ENCODE measurements around the gene ATP6V1A.

Gene ATP6V1A

DNA sequence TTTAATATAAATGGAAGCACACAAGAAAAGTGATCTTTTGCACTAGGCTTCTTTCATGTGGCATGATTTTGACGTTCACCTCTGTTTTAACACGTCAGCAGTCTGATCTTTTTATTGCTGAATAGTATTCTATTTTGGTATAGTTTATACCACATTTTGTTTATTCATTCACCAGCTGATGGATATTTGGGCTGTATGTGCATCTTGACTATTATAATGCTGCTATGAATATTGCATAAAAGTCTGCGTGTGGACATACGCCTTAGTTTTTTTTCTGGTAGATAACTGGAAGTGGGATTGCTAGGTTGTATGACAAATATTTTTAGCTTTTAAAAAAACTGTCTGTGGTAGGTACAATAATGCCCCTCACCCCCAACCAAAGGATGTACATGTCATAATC is 15.1 kb upstream of the ATP6V1A start:
- peaks cover 25% of the 10 kb centered on the region for H3K79me2 ChIP-seq
- H2AFZ ChIP-seq, result no peak overlapping the region
- no peaks in the 10 kb centered on the region for H3K27me3 ChIP-seq (ENCODE audit: control insufficient read depth, insufficient read depth, low read length)
- no peak overlapping the region for H3K4me3 ChIP-seq (ENCODE audit: low read depth, low read length)
- no peak overlapping the region for H3K4me2 ChIP-seq (ENCODE audit: low read length)
- no peaks in the 10 kb centered on the region for H3K9me3 ChIP-seq (ENCODE audit: control insufficient read depth, low read length)
- no peak overlapping the region for H3K27ac ChIP-seq
- TF ChIP-seq, protein P1, sequence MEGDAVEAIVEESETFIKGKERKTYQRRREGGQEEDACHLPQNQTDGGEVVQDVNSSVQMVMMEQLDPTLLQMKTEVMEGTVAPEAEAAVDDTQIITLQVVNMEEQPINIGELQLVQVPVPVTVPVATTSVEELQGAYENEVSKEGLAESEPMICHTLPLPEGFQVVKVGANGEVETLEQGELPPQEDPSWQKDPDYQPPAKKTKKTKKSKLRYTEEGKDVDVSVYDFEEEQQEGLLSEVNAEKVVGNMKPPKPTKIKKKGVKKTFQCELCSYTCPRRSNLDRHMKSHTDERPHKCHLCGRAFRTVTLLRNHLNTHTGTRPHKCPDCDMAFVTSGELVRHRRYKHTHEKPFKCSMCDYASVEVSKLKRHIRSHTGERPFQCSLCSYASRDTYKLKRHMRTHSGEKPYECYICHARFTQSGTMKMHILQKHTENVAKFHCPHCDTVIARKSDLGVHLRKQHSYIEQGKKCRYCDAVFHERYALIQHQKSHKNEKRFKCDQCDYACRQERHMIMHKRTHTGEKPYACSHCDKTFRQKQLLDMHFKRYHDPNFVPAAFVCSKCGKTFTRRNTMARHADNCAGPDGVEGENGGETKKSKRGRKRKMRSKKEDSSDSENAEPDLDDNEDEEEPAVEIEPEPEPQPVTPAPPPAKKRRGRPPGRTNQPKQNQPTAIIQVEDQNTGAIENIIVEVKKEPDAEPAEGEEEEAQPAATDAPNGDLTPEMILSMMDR (IDR thresholded peaks at IDR 0.05), result no peak
- H3K9ac ChIP-seq, result no peak overlapping the region
- H3K36me3 ChIP-seq (ENCODE audit: control insufficient read depth, insufficient read depth, low read length), result no peaks in the 10 kb centered on the region
- peaks cover 4% of the 10 kb centered on the region for H3K4me1 ChIP-seq

GRCh38 chr3:113736548-113737089 is 10.2 kb upstream of the ATP6V1A start:
- Histone ChIP-seq H3K4me1 (peaks cover 4% of the 10 kb centered on the region), H3K9me3 (ENCODE audit: control insufficient read depth, low read length) (no peaks in the 10 kb centered on the region), H3K27me3 (ENCODE audit: control insufficient read depth, insufficient read depth, low read length) (no peaks in the 10 kb centered on the region), H3K4me2 (ENCODE audit: low read length) (no peak overlapping the region), H3K9ac (no peak overlapping the region), H3K79me2 (peaks cover 44% of the 10 kb centered on the region), H2AFZ (no peak overlapping the region), H3K4me3 (ENCODE audit: low read depth, low read length) (no peak overlapping the region), H3K36me3 (ENCODE audit: control insufficient read depth, insufficient read depth, low read length) (no peaks in the 10 kb centered on the region), H3K27ac (peak overlapping the region; percentile 22)
- TF ChIP-seq, protein P1 (IDR thresholded peaks at IDR 0.05), result peak; percentile 70

GRCh38 chr3:113741086-113741485 is 5.7 kb upstream of the ATP6V1A start:
- Histone ChIP-seq H2AFZ (no peak overlapping the region), H3K36me3 (ENCODE audit: control insufficient read depth, insufficient read depth, low read length) (no peaks in the 10 kb centered on the region), H3K9ac (no peak overlapping the region), H3K4me2 (ENCODE audit: low read length) (no peak overlapping the region), H3K4me3 (ENCODE audit: low read depth, low read length) (no peak overlapping the region), H3K27me3 (ENCODE audit: control insufficient read depth, insufficient read depth, low read length) (no peaks in the 10 kb centered on the region), H3K79me2 (peaks cover 48% of the 10 kb centered on the region), H3K4me1 (peaks cover 15% of the 10 kb centered on the region), H3K9me3 (ENCODE audit: control insufficient read depth, low read length) (no peaks in the 10 kb centered on the region), H3K27ac (no peak overlapping the region)
- TF ChIP-seq, protein P1 (IDR thresholded peaks at IDR 0.05), result no peak

GRCh38 chr3:113741620-113742019 is 5.2 kb upstream of the ATP6V1A start:
- Histone ChIP-seq H3K79me2 (peaks cover 48% of the 10 kb centered on the region), H2AFZ (no peak overlapping the region), H3K27ac (no peak overlapping the region), H3K4me2 (ENCODE audit: low read length) (no peak overlapping the region), H3K4me1 (peaks cover 15% of the 10 kb centered on the region), H3K27me3 (ENCODE audit: control insufficient read depth, insufficient read depth, low read length) (no peaks in the 10 kb centered on the region), H3K36me3 (ENCODE audit: control insufficient read depth, insufficient read depth, low read length) (no peaks in the 10 kb centered on the region), H3K4me3 (ENCODE audit: low read depth, low read length) (no peak overlapping the region), H3K9ac (no peak overlapping the region), H3K9me3 (ENCODE audit: control insufficient read depth, low read length) (no peaks in the 10 kb centered on the region)
- TF ChIP-seq, protein P1 (IDR thresholded peaks at IDR 0.05), result no peak

- Histone ChIP-seq H3K9ac (no peak overlapping the region), H2AFZ (no peak overlapping the region), H3K4me1 (peaks cover 17% of the 10 kb centered on the region), H3K9me3 (ENCODE audit: control insufficient read depth, low read length) (no peaks in the 10 kb centered on the region), H3K4me3 (ENCODE audit: low read depth, low read length) (no peak overlapping the region), H3K36me3 (ENCODE audit: control insufficient read depth, insufficient read depth, low read length) (no peaks in the 10 kb centered on the region), H3K79me2 (peaks cover 46% of the 10 kb centered on the region), H3K27me3 (ENCODE audit: control insufficient read depth, insufficient read depth, low read length) (no peaks in the 10 kb centered on the region), H3K4me2 (ENCODE audit: low read length) (no peak overlapping the region), H3K27ac (no peak overlapping the region)
- TF ChIP-seq, protein P1 (IDR thresholded peaks at IDR 0.05), result no peak
Measured at GRCh38 chr3:113743006-113743630, 3.7 kb upstream of the ATP6V1A start.
